ENCODE data around the gene SPOCK3.
A peak's percentile ranks its signal among the peaks of the same experiment; 100 is the strongest.
"Not testable (repeated sequence)": the region's sequence is repeated elsewhere in the genome, so short reads cannot be mapped to it uniquely, and the experiment has no call there.

Gene SPOCK3

GRCh38 chr4:167031534-167032156, 202.6 kb downstream of the SPOCK3 start:
- no peak for DNase-seq

GRCh38 chr4:167028976-167029375, 205.3 kb downstream of the SPOCK3 start:
- no peak for DNase-seq

- no peak for DNase-seq
Observed at GRCh38 chr4:167025670-167026069, 208.6 kb downstream of the SPOCK3 start.

GRCh38 chr4:167023364-167023925, 210.8 kb downstream of the SPOCK3 start:
- no peak for DNase-seq

- DNase-seq = peak; percentile 56
Observed at GRCh38 chr4:167021545-167022155, 212.6 kb downstream of the SPOCK3 start.

GRCh38 chr4:167020410-167020809, 213.9 kb downstream of the SPOCK3 start:
- DNase-seq = no peak

- no peak for DNase-seq
Observed at GRCh38 chr4:167014944-167015343, 219.3 kb downstream of the SPOCK3 start.

GRCh38 chr4:167003326-167003725, 231.0 kb downstream of the SPOCK3 start:
- no peak for DNase-seq

- DNase-seq = no peak
Observed at GRCh38 chr4:167000141-167000852, 234.0 kb downstream of the SPOCK3 start.

- no peak for DNase-seq
Observed at GRCh38 chr4:166996216-166996615, 238.1 kb downstream of the SPOCK3 start.

GRCh38 chr4:166994686-166995085, 239.6 kb downstream of the SPOCK3 start:
- no peak for DNase-seq

- no peak for DNase-seq
Observed at GRCh38 chr4:166991006-166991561, 243.2 kb downstream of the SPOCK3 start.

- DNase-seq = no peak
Observed at GRCh38 chr4:166989886-166990285, 244.4 kb downstream of the SPOCK3 start.

GRCh38 chr4:166987026-166987425, 247.3 kb downstream of the SPOCK3 start:
- no peak for DNase-seq

- no peak for DNase-seq
Observed at GRCh38 chr4:166981847-166982246, 252.4 kb downstream of the SPOCK3 start.

GRCh38 chr4:166980419-166980818, 253.9 kb downstream of the SPOCK3 start:
- DNase-seq = no peak

GRCh38 chr4:166977596-166977995, 256.7 kb downstream of the SPOCK3 start:
- DNase-seq = no peak

- DNase-seq = no peak
Observed at GRCh38 chr4:166972071-166972470, 262.2 kb downstream of the SPOCK3 start.

GRCh38 chr4:166968219-166968618, 266.1 kb downstream of the SPOCK3 start:
- not testable (repeated sequence) for DNase-seq

GRCh38 chr4:166965562-166965961, 268.7 kb downstream of the SPOCK3 start:
- DNase-seq = no peak

GRCh38 chr4:166957451-166957850, 276.8 kb downstream of the SPOCK3 start:
- DNase-seq = no peak

GRCh38 chr4:166956484-166956883, 277.8 kb downstream of the SPOCK3 start:
- no peak for DNase-seq

GRCh38 chr4:166941629-166942028, 292.7 kb downstream of the SPOCK3 start:
- DNase-seq = no peak

- DNase-seq = no peak
Observed at GRCh38 chr4:166930464-166930863, 303.8 kb downstream of the SPOCK3 start.

All from stimulated activated CD4-positive, alpha-beta T cell treated with anti-CD3 and anti-CD28 coated beads, Interleukin-4, amount 100 ng/mL, for 24 hours (primary cell).